Transverse colon (tissue), 3 donors: ENCODE measurements around the gene TRIM16.
"Not testable (repeated sequence)": the region's sequence is repeated elsewhere in the genome, so short reads cannot be mapped to it uniquely, and the experiment has no call there.

Source experiments
- EP300 ChIP-seq: sonication (generic); formaldehyde crosslinking; IDR thresholded peaks from one replicate; pipeline ENCODE4 v1.6.1; 2017; ENCODE audit warnings: antibody characterized with exemption, low read depth
- POLR2A ChIP-seq: fragments of 450-650 bp; IDR thresholded peaks from one replicate; pipeline ENCODE4 v1.6.1; 2016; ENCODE audit warnings: antibody characterized with exemption, mild to moderate bottlenecking, moderate library complexity
- TF ChIP-seq, protein P1 (sequence below), 5 experiments: fragments of 200-600 bp in 3 of 5; fragments of 450-650 bp in 2 of 5; sonication (generic) in 3 of 5; IDR thresholded peaks; 1 replicate in 2 of 5; 2 replicates in 3 of 5; pipeline ENCODE4 v1.5.1; 2016 to 2017; ENCODE audit warnings: antibody characterized with exemption in 5 of 5, inconsistent platforms in 3 of 5, mild to moderate bottlenecking in 2 of 5, moderate library complexity in 1 of 5

- TF ChIP-seq, protein P1, sequence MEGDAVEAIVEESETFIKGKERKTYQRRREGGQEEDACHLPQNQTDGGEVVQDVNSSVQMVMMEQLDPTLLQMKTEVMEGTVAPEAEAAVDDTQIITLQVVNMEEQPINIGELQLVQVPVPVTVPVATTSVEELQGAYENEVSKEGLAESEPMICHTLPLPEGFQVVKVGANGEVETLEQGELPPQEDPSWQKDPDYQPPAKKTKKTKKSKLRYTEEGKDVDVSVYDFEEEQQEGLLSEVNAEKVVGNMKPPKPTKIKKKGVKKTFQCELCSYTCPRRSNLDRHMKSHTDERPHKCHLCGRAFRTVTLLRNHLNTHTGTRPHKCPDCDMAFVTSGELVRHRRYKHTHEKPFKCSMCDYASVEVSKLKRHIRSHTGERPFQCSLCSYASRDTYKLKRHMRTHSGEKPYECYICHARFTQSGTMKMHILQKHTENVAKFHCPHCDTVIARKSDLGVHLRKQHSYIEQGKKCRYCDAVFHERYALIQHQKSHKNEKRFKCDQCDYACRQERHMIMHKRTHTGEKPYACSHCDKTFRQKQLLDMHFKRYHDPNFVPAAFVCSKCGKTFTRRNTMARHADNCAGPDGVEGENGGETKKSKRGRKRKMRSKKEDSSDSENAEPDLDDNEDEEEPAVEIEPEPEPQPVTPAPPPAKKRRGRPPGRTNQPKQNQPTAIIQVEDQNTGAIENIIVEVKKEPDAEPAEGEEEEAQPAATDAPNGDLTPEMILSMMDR (IDR thresholded peaks at IDR 0.05), result not testable (repeated sequence)
- not testable (repeated sequence) for TF ChIP-seq EP300, POLR2A
These were observed 53.1 kb downstream of the TRIM16 start for GRCh38 chr17:15630930-15631453.
